Mesodermal cell (in vitro differentiated cells): ENCODE measurements around the gene OLFML2A.

Experiments
- H3K27ac ChIP-seq: 2 replicates; pipeline ENCODE4 v1.7.0; 2013; ENCODE audit warnings: mild to moderate bottlenecking, low read depth, low read length, moderate library complexity; ENCODE audit not compliant: severe bottlenecking
- H3K36me3 ChIP-seq: 2 replicates; pipeline ENCODE4 v1.7.1; 2013; ENCODE audit warnings: mild to moderate bottlenecking, low read length, moderate library complexity; ENCODE audit not compliant: control insufficient read depth, insufficient read depth
- H3K4me1 ChIP-seq: one replicate; pipeline ENCODE4 v1.7.1; 2013; ENCODE audit warnings: mild to moderate bottlenecking, low read length; ENCODE audit not compliant: insufficient read depth, control insufficient read depth, poor library complexity, severe bottlenecking
- H3K4me3 ChIP-seq: 2 replicates; pipeline ENCODE4 v1.7.0; 2013; ENCODE audit warnings: low read length, control low read depth, mild to moderate bottlenecking; ENCODE audit not compliant: insufficient read depth, poor library complexity, severe bottlenecking; ENCODE audit errors: extremely low read depth
- H3K9me3 ChIP-seq: 2 replicates; pipeline ENCODE4 v1.7.1; 2013; ENCODE audit warnings: mild to moderate bottlenecking, low read length, moderate library complexity; ENCODE audit not compliant: control insufficient read depth
- WGBS, 2 experiments: methylation state at CpG; one replicate each; pipeline ENCODE4 v1.1.5; 2013; ENCODE audit warnings: missing lambda C conversion rate in 2 of 2; ENCODE audit not compliant: insufficient coverage in 2 of 2; 5-methylcytosine and 5-hydroxymethylcytosine counted together

Gene OLFML2A

GRCh38 chr9:124778575-124779367, 1.8 kb downstream of the OLFML2A start:
- Histone ChIP-seq H3K27ac (peak overlapping the region; percentile 86), H3K36me3 (no peaks in the 10 kb centered on the region), H3K9me3 (no peaks in the 10 kb centered on the region), H3K4me3 (no peak overlapping the region), H3K4me1 (peaks cover 24% of the 10 kb centered on the region)
- WGBS, 2 experiments = 88 to 96% methylated on average over 3 to 9 of the region's 11 CpGs

- no peaks in the 10 kb centered on the region for H3K9me3 ChIP-seq
- H3K36me3 ChIP-seq = no peaks in the 10 kb centered on the region
- WGBS, 2 experiments = 10 to 14% methylated on average over 1 to 4 of the region's 6 CpGs
- peak overlapping the region; percentile 86 for H3K27ac ChIP-seq
- H3K4me3 ChIP-seq = no peak overlapping the region
- H3K4me1 ChIP-seq = peaks cover 23% of the 10 kb centered on the region
These were observed 2.6 kb downstream of the OLFML2A start for GRCh38 chr9:124779368-124780059.

- Histone ChIP-seq H3K27ac (peak overlapping the region; percentile 86), H3K4me1 (peaks cover 21% of the 10 kb centered on the region), H3K9me3 (no peaks in the 10 kb centered on the region), H3K36me3 (no peaks in the 10 kb centered on the region), H3K4me3 (no peak overlapping the region)
- 95 to 96% methylated on average over 10 to 11 of the region's 14 CpGs for WGBS, 2 experiments
These were observed 3.3 kb downstream of the OLFML2A start for GRCh38 chr9:124780060-124780756.

- 100% methylated on average over 4 of the region's 4 CpGs for WGBS, 2 experiments
- no peak overlapping the region for H3K4me3 ChIP-seq
- H3K9me3 ChIP-seq = no peaks in the 10 kb centered on the region
- H3K4me1 ChIP-seq = peaks cover 19% of the 10 kb centered on the region
- H3K36me3 ChIP-seq = no peaks in the 10 kb centered on the region
- no peak overlapping the region for H3K27ac ChIP-seq
These were observed 3.8 kb downstream of the OLFML2A start for GRCh38 chr9:124780757-124781151.

GRCh38 chr9:124781967-124782660, 5.2 kb downstream of the OLFML2A start:
- Histone ChIP-seq H3K36me3 (no peaks in the 10 kb centered on the region), H3K9me3 (no peaks in the 10 kb centered on the region), H3K4me3 (no peak overlapping the region), H3K27ac (no peak overlapping the region), H3K4me1 (peaks cover 19% of the 10 kb centered on the region)
- 100% methylated on average over 3 of the region's 3 CpGs for WGBS, 2 experiments

GRCh38 chr9:124782661-124783574, 6.0 kb downstream of the OLFML2A start:
- Histone ChIP-seq H3K27ac (no peak overlapping the region), H3K9me3 (no peaks in the 10 kb centered on the region), H3K4me1 (peaks cover 19% of the 10 kb centered on the region), H3K36me3 (no peaks in the 10 kb centered on the region), H3K4me3 (no peak overlapping the region)
- 88 to 95% methylated on average over 5 to 6 of the region's 13 CpGs for WGBS, 2 experiments

- H3K4me1 ChIP-seq = peaks cover 14% of the 10 kb centered on the region
- H3K27ac ChIP-seq = no peak overlapping the region
- no peaks in the 10 kb centered on the region for H3K9me3 ChIP-seq
- no peak overlapping the region for H3K4me3 ChIP-seq
- WGBS, 2 experiments = 83% methylated on average over 1 of the region's 2 CpGs; no CpG with 5 or more reads in 1 of the 2 experiments
- no peaks in the 10 kb centered on the region for H3K36me3 ChIP-seq
These were observed 6.9 kb downstream of the OLFML2A start for GRCh38 chr9:124783830-124784229.

- H3K4me1 ChIP-seq = peaks cover 10% of the 10 kb centered on the region
- WGBS, 2 experiments = 100% methylated on average over 1 to 2 of the region's 2 CpGs
- no peak overlapping the region for H3K4me3 ChIP-seq
- H3K9me3 ChIP-seq = no peaks in the 10 kb centered on the region
- no peak overlapping the region for H3K27ac ChIP-seq
- H3K36me3 ChIP-seq = no peaks in the 10 kb centered on the region
These were observed 7.6 kb downstream of the OLFML2A start for GRCh38 chr9:124784509-124784908.

GRCh38 chr9:124786881-124787573, 10.1 kb downstream of the OLFML2A start:
- Histone ChIP-seq H3K27ac (no peak overlapping the region), H3K4me1 (no peaks in the 10 kb centered on the region), H3K4me3 (no peak overlapping the region), H3K36me3 (no peaks in the 10 kb centered on the region), H3K9me3 (no peaks in the 10 kb centered on the region)
- 94 to 99% methylated on average over 6 to 19 of the region's 20 CpGs for WGBS, 2 experiments
